Measurements from ENCODE around the gene KEL.

Gene KEL

DNA sequence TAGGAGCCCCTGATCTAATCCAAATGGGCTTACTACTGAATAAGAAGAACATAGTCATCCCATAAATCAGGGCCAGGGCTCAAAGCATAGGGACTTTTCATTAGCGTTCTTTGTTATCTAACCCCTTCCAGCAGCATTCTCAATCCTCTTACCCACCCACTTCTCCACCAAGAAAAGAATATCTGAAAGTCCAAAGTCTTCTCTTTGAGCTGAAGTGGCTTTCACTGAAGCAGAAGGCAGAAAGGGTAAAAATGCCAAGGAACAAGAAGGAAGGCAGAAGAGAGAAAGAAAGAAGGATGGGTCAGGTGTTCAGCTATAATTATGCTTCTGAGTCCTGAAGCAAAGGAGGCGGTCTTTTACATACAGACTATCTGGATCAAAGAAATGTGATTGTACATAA is 38.8 kb downstream of the KEL start:
- TF ChIP-seq, protein P1, sequence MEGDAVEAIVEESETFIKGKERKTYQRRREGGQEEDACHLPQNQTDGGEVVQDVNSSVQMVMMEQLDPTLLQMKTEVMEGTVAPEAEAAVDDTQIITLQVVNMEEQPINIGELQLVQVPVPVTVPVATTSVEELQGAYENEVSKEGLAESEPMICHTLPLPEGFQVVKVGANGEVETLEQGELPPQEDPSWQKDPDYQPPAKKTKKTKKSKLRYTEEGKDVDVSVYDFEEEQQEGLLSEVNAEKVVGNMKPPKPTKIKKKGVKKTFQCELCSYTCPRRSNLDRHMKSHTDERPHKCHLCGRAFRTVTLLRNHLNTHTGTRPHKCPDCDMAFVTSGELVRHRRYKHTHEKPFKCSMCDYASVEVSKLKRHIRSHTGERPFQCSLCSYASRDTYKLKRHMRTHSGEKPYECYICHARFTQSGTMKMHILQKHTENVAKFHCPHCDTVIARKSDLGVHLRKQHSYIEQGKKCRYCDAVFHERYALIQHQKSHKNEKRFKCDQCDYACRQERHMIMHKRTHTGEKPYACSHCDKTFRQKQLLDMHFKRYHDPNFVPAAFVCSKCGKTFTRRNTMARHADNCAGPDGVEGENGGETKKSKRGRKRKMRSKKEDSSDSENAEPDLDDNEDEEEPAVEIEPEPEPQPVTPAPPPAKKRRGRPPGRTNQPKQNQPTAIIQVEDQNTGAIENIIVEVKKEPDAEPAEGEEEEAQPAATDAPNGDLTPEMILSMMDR (IDR thresholded peaks at IDR 0.05; ENCODE audit: borderline replicate concordance, extremely low read depth, low read length, poor library complexity, severe bottlenecking): no peak
- Histone ChIP-seq H3K4me2 (ENCODE audit: insufficient read depth, low read length) (no peak overlapping the region), H3K27ac (ENCODE audit: low read length) (no peak overlapping the region), H2AFZ (ENCODE audit: low read depth, low read length) (no peak overlapping the region), H4K20me1 (ENCODE audit: insufficient read depth, low read length) (no peaks in the 10 kb centered on the region), H3K4me1 (ENCODE audit: insufficient read depth, low read length) (no peaks in the 10 kb centered on the region), H3K9me3 (ENCODE audit: insufficient read depth, low read length, severe bottlenecking) (no peaks in the 10 kb centered on the region), H3K4me3 (ENCODE audit: low read depth in 1 of 2, low read length in 2 of 2) (no peak overlapping the region), H3K36me3 (ENCODE audit: insufficient read depth, low read length) (no peaks in the 10 kb centered on the region), H3K9ac (ENCODE audit: low read depth, low read length) (no peak overlapping the region), H3K27me3 (ENCODE audit: insufficient read depth, low read length, poor library complexity) (no peaks in the 10 kb centered on the region), H3K79me2 (ENCODE audit: insufficient read depth, low read length) (no peaks in the 10 kb centered on the region)
- ATAC-seq (ENCODE audit: insufficient read depth, low read depth): no peak
- no peak for DNase-seq

DNA sequence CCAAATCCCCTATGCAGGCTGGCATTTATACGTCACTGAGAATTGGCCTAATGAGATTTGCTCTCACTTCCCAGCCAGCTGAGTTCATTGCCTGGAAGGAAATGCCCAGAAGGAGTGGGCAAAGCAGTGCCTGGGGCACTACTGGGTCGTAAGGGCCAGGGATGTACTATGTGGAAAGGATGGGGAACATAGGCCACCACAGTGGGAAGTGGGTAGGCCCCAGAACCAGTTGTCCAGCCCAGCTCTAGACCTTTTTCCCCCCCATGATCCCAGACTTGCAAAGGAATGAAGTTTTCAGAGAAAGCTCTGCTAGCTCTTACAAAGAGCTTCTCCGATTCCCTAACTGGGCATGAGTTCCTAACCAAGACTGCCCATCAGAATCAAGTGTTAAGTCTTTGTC is 42.5 kb downstream of the KEL start:
- DNase-seq: no peak
- Histone ChIP-seq H3K4me2 (ENCODE audit: insufficient read depth, low read length) (no peak overlapping the region), H3K9ac (ENCODE audit: low read depth, low read length) (no peak overlapping the region), H3K4me1 (ENCODE audit: insufficient read depth, low read length) (no peaks in the 10 kb centered on the region), H2AFZ (ENCODE audit: low read depth, low read length) (no peak overlapping the region), H3K27ac (ENCODE audit: low read length) (no peak overlapping the region), H3K9me3 (ENCODE audit: insufficient read depth, low read length, severe bottlenecking) (no peaks in the 10 kb centered on the region), H3K79me2 (ENCODE audit: insufficient read depth, low read length) (no peaks in the 10 kb centered on the region), H3K4me3 (ENCODE audit: low read depth in 1 of 2, low read length in 2 of 2) (no peak overlapping the region), H3K27me3 (ENCODE audit: insufficient read depth, low read length, poor library complexity) (peaks cover 6% of the 10 kb centered on the region), H4K20me1 (ENCODE audit: insufficient read depth, low read length) (no peaks in the 10 kb centered on the region), H3K36me3 (ENCODE audit: insufficient read depth, low read length) (no peaks in the 10 kb centered on the region)
- TF ChIP-seq, protein P1 (IDR thresholded peaks at IDR 0.05; ENCODE audit: borderline replicate concordance, extremely low read depth, low read length, poor library complexity, severe bottlenecking): no peak
- TF ChIP-seq EZH2 (IDR thresholded peaks at IDR 0.05; ENCODE audit: borderline replicate concordance, low read depth, low read length, severe bottlenecking): no peak
- ATAC-seq (ENCODE audit: insufficient read depth, low read depth): no peak

DNA sequence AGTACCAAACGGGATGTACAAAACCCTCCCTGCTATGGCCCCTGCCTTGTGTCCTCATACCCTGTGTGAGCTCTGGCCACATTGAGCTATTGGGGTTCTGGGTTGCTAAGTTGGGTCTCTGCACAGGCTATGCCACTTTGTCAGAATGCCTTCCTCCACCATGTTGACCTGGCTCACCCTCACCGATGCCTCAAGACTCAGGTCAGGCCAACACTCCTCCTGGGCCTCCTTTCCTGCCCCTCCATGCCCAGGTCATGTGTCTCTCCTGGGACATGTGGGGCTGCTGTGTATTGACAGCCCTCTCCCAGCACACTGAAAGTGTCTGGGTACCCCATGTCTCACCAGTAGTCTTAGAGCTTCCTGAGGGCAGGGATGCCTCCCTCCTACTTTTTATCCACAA is 43.3 kb downstream of the KEL start:
- no peak overlapping the region for H2AFZ ChIP-seq (ENCODE audit: low read depth, low read length)
- H3K27me3 ChIP-seq (ENCODE audit: insufficient read depth, low read length, poor library complexity): peaks cover 6% of the 10 kb centered on the region
- H4K20me1 ChIP-seq (ENCODE audit: insufficient read depth, low read length): no peaks in the 10 kb centered on the region
- H3K9me3 ChIP-seq (ENCODE audit: insufficient read depth, low read length, severe bottlenecking): no peaks in the 10 kb centered on the region
- DNase-seq (no peak), ATAC-seq (ENCODE audit: insufficient read depth, low read depth) (no peak)
- no peaks in the 10 kb centered on the region for H3K79me2 ChIP-seq (ENCODE audit: insufficient read depth, low read length)
- H3K4me3 ChIP-seq (ENCODE audit: low read depth in 1 of 2, low read length in 2 of 2): no peak overlapping the region
- H3K4me2 ChIP-seq (ENCODE audit: insufficient read depth, low read length): no peak overlapping the region
- H3K27ac ChIP-seq (ENCODE audit: low read length): no peak overlapping the region
- TF ChIP-seq, protein P1 (IDR thresholded peaks at IDR 0.05; ENCODE audit: borderline replicate concordance, extremely low read depth, low read length, poor library complexity, severe bottlenecking): no peak
- TF ChIP-seq EZH2 (IDR thresholded peaks at IDR 0.05; ENCODE audit: borderline replicate concordance, low read depth, low read length, severe bottlenecking): no peak
- H3K4me1 ChIP-seq (ENCODE audit: insufficient read depth, low read length): no peaks in the 10 kb centered on the region
- H3K36me3 ChIP-seq (ENCODE audit: insufficient read depth, low read length): no peaks in the 10 kb centered on the region
- no peak overlapping the region for H3K9ac ChIP-seq (ENCODE audit: low read depth, low read length)

- no peak overlapping the region for H3K4me3 ChIP-seq (ENCODE audit: low read depth in 1 of 2, low read length in 2 of 2)
- no peak for ATAC-seq (ENCODE audit: insufficient read depth, low read depth)
- no peaks in the 10 kb centered on the region for H4K20me1 ChIP-seq (ENCODE audit: insufficient read depth, low read length)
- H3K27ac ChIP-seq (ENCODE audit: low read length): no peak overlapping the region
- no peaks in the 10 kb centered on the region for H3K79me2 ChIP-seq (ENCODE audit: insufficient read depth, low read length)
- peaks cover 6% of the 10 kb centered on the region for H3K27me3 ChIP-seq (ENCODE audit: insufficient read depth, low read length, poor library complexity)
- no peaks in the 10 kb centered on the region for H3K9me3 ChIP-seq (ENCODE audit: insufficient read depth, low read length, severe bottlenecking)
- H3K4me2 ChIP-seq (ENCODE audit: insufficient read depth, low read length): no peak overlapping the region
- H3K4me1 ChIP-seq (ENCODE audit: insufficient read depth, low read length): no peaks in the 10 kb centered on the region
- no peak for TF ChIP-seq EZH2 (IDR thresholded peaks at IDR 0.05; ENCODE audit: borderline replicate concordance, low read depth, low read length, severe bottlenecking)
- TF ChIP-seq, protein P1 (IDR thresholded peaks at IDR 0.05; ENCODE audit: borderline replicate concordance, extremely low read depth, low read length, poor library complexity, severe bottlenecking): no peak
- H3K36me3 ChIP-seq (ENCODE audit: insufficient read depth, low read length): no peaks in the 10 kb centered on the region
- H2AFZ ChIP-seq (ENCODE audit: low read depth, low read length): no peak overlapping the region
- no peak for DNase-seq
- no peak overlapping the region for H3K9ac ChIP-seq (ENCODE audit: low read depth, low read length)
These were observed 44.7 kb downstream of the KEL start for GRCh38 chr7:142917447-142917846.
